GM10847 (cell line): ENCODE measurements around the gene ZFAND3.

Experiments
- POLR2A ChIP-seq: IDR thresholded peaks from 2 replicates; pipeline ENCODE4 v1.6.1; 2011; ENCODE audit not compliant: insufficient read length; ENCODE audit errors: extremely low read depth

The ZFAND3 gene

DNA sequence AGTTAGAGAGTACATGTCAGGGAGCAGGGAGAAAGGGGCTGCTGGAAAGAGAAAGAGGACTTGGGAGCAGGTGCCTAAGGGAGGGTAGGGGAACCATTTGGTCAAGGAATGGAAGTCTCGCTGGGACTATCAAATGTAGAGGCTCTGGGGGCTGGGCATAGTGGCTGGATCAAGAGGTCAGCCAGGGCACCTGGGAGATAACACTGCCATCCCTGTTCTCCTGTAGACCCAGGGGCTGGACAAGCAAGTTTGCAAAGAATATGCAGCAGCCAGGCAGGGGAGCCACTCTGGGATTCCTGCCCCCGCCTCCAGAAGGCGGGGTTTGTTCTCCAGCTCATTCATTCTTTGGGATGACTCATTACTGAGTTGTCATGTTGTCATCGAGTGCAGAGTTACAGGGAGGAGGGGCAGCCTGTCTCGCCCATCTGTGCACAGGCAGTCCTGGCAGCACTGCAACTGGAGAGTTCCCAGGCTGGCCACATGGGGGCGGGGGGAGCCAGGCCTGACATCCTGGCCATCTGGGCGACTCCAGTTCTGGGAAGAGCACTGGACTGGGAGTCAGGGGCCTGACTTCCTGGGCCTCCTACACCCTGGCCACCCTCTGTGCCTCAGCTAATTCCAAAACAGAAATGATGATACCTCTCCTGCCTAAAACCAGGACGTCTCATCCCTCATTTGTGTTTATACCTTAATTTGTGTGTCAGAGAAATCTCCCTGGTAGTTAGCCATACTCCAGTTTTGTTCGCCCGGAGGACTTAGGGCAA lies 28.2 kb upstream of the ZFAND3 start:
- no peak for TF ChIP-seq POLR2A

DNA sequence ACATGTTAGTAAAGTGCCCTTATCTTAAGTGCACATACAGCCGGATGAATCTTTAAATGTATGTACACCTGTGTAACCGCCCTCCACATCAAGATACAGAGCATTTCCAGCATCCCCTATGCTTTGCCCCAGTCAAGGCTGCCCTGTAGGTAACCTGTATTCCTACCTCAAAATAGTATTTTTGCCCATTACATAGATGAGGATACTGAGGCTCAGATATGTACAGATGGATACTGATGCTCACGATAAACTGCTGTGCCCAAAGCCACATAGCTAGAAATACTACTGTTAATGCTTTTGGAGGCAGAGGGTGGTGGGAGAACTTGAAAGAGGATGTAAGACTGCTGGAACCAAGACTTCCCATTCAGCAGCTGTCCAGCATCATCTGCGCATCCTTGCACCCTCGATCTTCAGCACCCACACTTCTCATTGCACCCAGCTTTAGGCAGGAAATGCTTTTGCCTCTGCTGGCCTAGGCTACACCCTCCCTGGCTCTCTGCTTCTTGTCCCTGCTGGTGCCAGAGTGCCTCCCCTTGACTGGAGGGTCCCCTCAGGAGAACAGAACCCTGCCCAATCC lies 27.0 kb upstream of the ZFAND3 start:
- no peak for TF ChIP-seq POLR2A

GRCh38 chr6:37793067-37793466 lies 26.5 kb upstream of the ZFAND3 start:
- no peak for TF ChIP-seq POLR2A

DNA sequence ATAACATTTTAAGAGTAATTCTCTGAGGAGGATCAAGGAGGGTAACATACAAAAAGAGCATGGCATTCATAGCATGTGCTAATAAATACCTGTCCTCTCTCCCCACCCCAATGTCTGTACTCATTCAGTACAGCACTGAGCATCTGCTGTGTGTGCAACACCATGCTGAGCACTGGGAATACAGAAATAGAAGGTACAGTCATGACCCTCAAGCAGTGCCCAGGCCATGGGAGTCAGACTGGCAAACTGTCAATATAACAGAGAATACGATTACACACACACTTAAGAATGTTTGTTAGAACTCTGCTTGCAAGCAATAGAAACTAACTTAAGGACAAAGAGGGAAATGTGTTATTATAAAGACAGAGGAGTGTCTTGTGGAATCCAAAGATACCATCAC lies 24.7 kb upstream of the ZFAND3 start:
- TF ChIP-seq POLR2A: no peak

GRCh38 chr6:37798436-37799262 lies 20.9 kb upstream of the ZFAND3 start:
- no peak for TF ChIP-seq POLR2A

DNA sequence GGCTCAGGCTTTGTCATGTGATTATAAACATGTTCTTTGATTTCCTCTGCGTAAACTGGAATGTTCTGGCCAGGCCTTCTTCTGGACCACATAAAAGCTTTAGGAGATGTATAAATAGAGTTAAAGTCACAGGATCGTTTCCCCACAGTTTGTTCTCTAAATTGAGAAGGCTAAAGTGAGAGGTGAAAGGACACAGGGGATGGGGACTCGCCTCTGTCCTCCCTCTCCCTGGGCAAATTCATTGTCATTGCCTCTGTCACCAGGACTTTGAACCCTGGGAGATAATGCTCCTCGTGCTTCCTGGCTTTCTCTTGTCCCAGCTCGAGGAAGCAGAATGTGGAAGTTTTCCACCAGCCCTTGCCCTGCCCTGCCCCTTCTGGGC lies 20.3 kb upstream of the ZFAND3 start:
- TF ChIP-seq POLR2A: no peak

GRCh38 chr6:37800703-37801604 lies 18.6 kb upstream of the ZFAND3 start:
- TF ChIP-seq POLR2A: no peak

DNA sequence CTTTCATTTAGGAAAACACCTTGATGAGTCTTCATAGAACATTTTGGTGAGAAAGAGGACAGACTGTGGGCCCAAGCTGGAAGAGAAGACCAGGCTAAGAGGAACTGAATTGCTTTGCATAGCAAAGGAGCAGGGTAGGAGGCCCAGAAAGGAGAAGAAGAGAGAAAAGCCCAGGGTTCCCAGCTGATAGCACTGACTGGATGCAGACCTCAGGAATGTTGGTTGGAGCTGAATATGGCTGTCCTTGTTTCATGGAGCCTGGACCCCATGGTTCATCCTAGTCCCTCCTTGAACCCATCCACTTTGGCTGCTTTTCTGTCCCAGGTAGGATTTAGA lies 18.0 kb upstream of the ZFAND3 start:
- no peak for TF ChIP-seq POLR2A

DNA sequence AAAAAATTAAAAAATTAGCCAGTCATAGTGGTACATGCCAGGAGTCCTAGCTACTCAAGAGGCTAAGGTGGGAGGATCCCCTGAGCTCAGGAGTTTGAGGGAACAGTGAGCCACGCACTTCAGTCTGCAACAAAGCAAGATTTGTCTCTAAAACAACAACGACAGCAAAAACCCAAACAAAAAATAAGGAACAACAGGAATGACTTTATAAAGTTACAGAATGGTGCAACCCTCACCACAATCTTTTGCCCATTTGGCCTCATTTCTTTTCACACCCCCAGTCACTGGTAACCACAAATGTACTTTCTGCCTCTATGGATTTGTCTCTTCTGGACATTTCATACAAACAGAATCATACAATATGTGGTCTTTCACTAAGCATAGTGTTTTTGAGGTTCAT lies 16.7 kb upstream of the ZFAND3 start:
- TF ChIP-seq POLR2A: no peak

DNA sequence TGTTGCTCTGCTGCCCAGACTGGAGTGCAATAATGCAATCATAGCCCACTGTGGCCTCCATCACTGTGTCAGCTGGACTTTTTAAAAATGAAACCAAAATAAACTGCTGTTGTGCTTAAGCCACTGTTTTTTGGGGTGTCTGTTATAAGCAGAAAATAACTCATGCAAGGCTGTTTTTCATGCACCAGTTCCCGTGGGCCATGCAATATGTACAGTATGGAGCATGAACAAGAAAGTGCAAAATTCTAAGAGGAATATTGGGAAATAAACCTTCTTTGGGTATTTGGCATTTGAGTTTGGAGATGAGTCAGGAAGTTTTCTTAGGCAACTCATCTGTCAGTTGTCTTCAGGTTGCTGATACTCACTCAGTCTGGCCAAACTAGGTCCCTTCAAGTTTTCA lies 14.9 kb upstream of the ZFAND3 start:
- TF ChIP-seq POLR2A: no peak

DNA sequence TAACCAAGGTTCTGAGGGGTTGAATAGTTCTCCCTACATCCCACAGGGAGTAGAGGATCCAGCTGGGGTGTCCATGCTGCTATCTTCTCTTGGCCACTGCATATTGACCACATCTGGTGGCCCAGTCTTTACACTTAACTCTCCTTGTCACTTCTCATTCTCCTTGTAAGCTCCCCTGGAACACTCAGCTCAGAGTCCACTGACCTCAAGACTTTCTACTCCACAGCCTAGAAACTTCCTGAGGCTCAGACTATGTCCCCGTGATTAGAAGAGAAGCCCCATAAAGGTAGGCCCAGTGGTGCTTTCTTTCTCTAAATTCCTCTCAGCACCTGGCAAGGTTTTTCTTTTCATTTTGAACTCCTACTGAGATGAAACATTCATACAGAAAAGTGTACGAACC lies 13.3 kb upstream of the ZFAND3 start:
- TF ChIP-seq POLR2A: no peak

DNA sequence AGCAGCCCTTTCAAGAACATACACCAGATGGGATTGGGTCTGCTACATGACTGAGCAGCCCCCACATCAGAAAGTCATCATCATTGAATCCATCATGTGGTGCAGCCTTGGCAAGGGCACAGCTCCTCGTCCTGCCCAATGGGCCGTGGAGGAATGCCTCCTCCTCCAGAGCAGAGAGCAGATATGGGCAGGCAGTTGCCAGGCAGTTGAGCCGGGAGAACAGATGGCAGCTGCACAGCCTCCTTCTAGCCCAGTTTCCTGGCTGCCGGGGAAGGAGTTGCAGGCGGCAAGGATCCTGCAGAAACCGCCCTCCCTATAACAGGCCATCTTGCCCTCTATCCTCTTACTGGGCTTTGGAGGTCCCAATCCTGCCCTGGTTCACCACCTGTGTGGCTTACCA lies 11.9 kb upstream of the ZFAND3 start:
- no peak for TF ChIP-seq POLR2A

DNA sequence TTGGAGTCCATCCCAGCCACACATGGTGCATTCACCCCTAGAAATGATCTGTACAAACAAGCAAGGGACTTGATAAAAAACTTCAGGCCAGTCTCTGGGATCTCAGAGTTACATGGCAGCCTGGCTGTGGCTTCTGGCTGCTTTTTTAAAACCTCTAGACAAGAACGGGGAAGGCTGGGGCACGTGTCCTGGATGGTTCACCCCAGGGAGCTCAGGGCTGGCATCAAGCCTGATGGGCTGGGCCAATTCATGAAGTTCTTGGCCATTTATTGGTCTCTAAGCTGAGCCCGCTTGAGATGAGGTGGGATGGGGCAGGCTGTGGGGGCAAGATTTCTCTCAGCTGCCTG lies 10.4 kb upstream of the ZFAND3 start:
- no peak for TF ChIP-seq POLR2A

GRCh38 chr6:37812841-37813240 lies 6.7 kb upstream of the ZFAND3 start:
- TF ChIP-seq POLR2A: no peak

GRCh38 chr6:37814374-37814773 lies 5.2 kb upstream of the ZFAND3 start:
- TF ChIP-seq POLR2A: no peak
